ENCODE data around the gene GAL3ST2.

DNA sequence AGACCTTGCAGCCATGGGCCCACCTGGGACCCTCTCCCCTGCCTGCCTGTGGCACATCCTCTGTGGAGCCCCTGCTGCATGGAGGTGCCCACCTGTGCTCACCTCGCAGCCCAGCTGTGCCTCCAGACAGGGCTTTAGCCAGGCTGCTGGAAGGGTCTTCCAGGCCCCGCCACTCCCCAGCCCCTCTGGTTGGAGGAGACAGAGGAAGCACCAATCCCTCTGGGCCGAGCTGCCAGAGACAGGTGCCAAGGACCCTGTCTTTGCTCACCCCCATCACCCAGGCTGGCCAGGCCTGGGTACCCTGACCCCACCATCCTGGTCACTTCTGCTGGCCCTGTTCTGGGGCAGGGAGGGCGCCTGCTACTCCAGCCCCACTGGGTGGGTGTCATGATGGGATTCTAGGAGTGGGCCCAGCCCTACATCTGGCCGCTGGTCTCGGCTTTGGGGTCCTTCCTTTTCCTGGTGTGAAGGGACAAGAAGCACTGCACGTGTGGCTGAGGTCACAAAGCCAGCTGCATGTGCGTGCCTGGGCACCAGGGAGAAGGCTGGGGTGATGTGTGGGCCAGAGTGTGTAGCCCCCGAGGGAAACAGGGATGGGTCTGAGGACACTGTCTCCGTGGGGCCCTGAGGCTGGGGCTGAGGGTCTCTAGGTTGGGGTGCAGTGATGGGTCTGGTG is 23.0 kb downstream of the GAL3ST2 start:
- no peak for TF ChIP-seq EZH2phosphoT487 (IDR thresholded peaks at IDR 0.05; ENCODE audit: borderline replicate concordance, low read length)
- TF ChIP-seq, protein P1, sequence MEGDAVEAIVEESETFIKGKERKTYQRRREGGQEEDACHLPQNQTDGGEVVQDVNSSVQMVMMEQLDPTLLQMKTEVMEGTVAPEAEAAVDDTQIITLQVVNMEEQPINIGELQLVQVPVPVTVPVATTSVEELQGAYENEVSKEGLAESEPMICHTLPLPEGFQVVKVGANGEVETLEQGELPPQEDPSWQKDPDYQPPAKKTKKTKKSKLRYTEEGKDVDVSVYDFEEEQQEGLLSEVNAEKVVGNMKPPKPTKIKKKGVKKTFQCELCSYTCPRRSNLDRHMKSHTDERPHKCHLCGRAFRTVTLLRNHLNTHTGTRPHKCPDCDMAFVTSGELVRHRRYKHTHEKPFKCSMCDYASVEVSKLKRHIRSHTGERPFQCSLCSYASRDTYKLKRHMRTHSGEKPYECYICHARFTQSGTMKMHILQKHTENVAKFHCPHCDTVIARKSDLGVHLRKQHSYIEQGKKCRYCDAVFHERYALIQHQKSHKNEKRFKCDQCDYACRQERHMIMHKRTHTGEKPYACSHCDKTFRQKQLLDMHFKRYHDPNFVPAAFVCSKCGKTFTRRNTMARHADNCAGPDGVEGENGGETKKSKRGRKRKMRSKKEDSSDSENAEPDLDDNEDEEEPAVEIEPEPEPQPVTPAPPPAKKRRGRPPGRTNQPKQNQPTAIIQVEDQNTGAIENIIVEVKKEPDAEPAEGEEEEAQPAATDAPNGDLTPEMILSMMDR (IDR thresholded peaks at IDR 0.05; ENCODE audit: low read depth, low read length, poor library complexity, severe bottlenecking) = no peak

Measured in DOHH2 (cell line).